A673 (cell line): ENCODE measurements around the gene SMARCC2. TPM values are rescaled to one million over a fixed set of nuclear protein-coding genes. Genes with fewer than 3 reads are reported as not detected.

Source experiments
- BruUV-seq: library from RNA; stranded (reverse); fragments of 400-500 nt; replicated peaks from 2 replicates; lab custom pipeline; 2021; lab: Mats Ljungman, UMichigan
- CTCF ChIA-PET: fragments of 300-600 bp; sonication (Branson Sonifier 250); formaldehyde crosslinking; loops from one replicate; lab custom pipeline; 2022; ENCODE audit warnings: antibody characterized with exemption; lab: Charles Lee
- POLR2A ChIA-PET: fragments of 300-600 bp; sonication (Branson Sonifier 250); formaldehyde crosslinking; loops from one replicate; lab custom pipeline; 2022; ENCODE audit warnings: antibody characterized with exemption; ENCODE audit not compliant: low non-redundant PET; lab: Charles Lee
- DNase-seq: peaks from one replicate; pipeline ENCODE4 v3.0.0-alpha.2; 2015; ENCODE audit warnings: low spot score
- H3K27ac ChIP-seq: fragments of 200-600 bp; sonication (generic); 2 replicates; pipeline ENCODE4 v1.5.1; 2016; ENCODE audit warnings: mixed run types, low read depth, mild to moderate bottlenecking, mixed read lengths, antibody characterized with exemption, low read length; ENCODE audit not compliant: poor library complexity, severe bottlenecking
- H3K27me3 ChIP-seq: fragments of 200-600 bp; sonication (generic); replicated peaks from 2 replicates; pipeline ENCODE4 v1.6.1; 2017; ENCODE audit warnings: mixed run types, low read depth, mild to moderate bottlenecking, mixed read lengths, antibody characterized with exemption, low read length; ENCODE audit not compliant: insufficient read depth, poor library complexity
- H3K36me3 ChIP-seq: fragments of 200-600 bp; sonication (generic); 2 replicates; pipeline ENCODE4 v1.6.1; 2016; ENCODE audit warnings: mixed run types, mild to moderate bottlenecking, mixed read lengths, antibody characterized with exemption, low read length; ENCODE audit not compliant: insufficient read depth, poor library complexity, severe bottlenecking
- H3K4me1 ChIP-seq: fragments of 200-600 bp; sonication (generic); 2 replicates; pipeline ENCODE4 v1.6.1; 2017; ENCODE audit warnings: mixed run types, mild to moderate bottlenecking, mixed read lengths, antibody characterized with exemption, low read length; ENCODE audit not compliant: insufficient read depth, poor library complexity, severe bottlenecking
- H3K4me3 ChIP-seq: fragments of 200-600 bp; sonication (generic); 2 replicates; pipeline ENCODE4 v1.5.1; 2016; ENCODE audit warnings: low read depth, mixed run types, mild to moderate bottlenecking, mixed read lengths, low read length; ENCODE audit not compliant: poor library complexity, severe bottlenecking
- H3K9me3 ChIP-seq: fragments of 200-600 bp; sonication (generic); 2 replicates; pipeline ENCODE4 v1.6.1; 2016; ENCODE audit warnings: mixed run types, low read depth, mild to moderate bottlenecking, mixed read lengths, antibody characterized with exemption, low read length; ENCODE audit not compliant: poor library complexity, severe bottlenecking
- CTCF ChIP-seq: fragments of 300-800, 200-600 bp; sonication (generic); conservative IDR thresholded peaks from 2 replicates; pipeline ENCODE4 v1.5.1; 2017; ENCODE audit warnings: low read depth, mild to moderate bottlenecking, antibody characterized with exemption, low read length, moderate library complexity, mixed read lengths
- EZH2 ChIP-seq: fragments of 200-600 bp; sonication (generic); IDR thresholded peaks from 2 replicates; pipeline ENCODE4 v1.6.1; 2017; ENCODE audit warnings: borderline replicate concordance, low read depth, mild to moderate bottlenecking, mixed read lengths, antibody characterized with exemption, low read length; ENCODE audit not compliant: poor library complexity, severe bottlenecking
- intact Hi-C: fragments of 100-400 bp; cut with micrococcal nuclease; formaldehyde crosslinking; loops from one replicate; pipeline ENCODE4 v1.10.0; 2022; ENCODE audit not compliant: unreplicated experiment
- total RNA-seq: library from RNA; stranded (reverse); gene quantifications from 2 replicates; pipeline ENCODE4 v1.2.3, GENCODE V29; 2021

The SMARCC2 gene
- total RNA-seq, 1 experiment from 2014 or later: 133 TPM

GRCh38 chr12:56130876-56131275 lies 58.4 kb downstream of the SMARCC2 start:
- Histone ChIP-seq H3K27me3 (no peaks in the 10 kb centered on the region), H3K36me3 (peaks cover 46% of the 10 kb centered on the region), H3K4me1 (peaks cover 17% of the 10 kb centered on the region), H3K4me3 (no peak overlapping the region), H3K9me3 (no peaks in the 10 kb centered on the region), H3K27ac (no peak overlapping the region)
- DNase-seq: no peak
- CTCF ChIA-PET: no interaction called here
- intact Hi-C loops: no loop called here
- TF ChIP-seq EZH2: no peak
- no peak for TF ChIP-seq CTCF
- BruUV-seq: no TSS peak
- POLR2A ChIA-PET: no interaction called here

- DNase-seq: no peak
- Histone ChIP-seq H3K4me1 (peaks cover 21% of the 10 kb centered on the region), H3K9me3 (no peaks in the 10 kb centered on the region), H3K27me3 (no peaks in the 10 kb centered on the region), H3K27ac (no peak overlapping the region), H3K4me3 (peak overlapping the region; percentile 72), H3K36me3 (peaks cover 42% of the 10 kb centered on the region)
- ChIA-PET CTCF (no interaction called here), POLR2A (no interaction called here)
- intact Hi-C loops: loop anchor here (2.0 kb wide), 1 partner anchor 27 kb away; no protein-coding TSS in a partner anchor
- TF ChIP-seq EZH2 (no peak), CTCF (no peak)
- BruUV-seq: no TSS peak
Measured at GRCh38 chr12:56129942-56130495, 59.3 kb downstream of the SMARCC2 start.

DNA sequence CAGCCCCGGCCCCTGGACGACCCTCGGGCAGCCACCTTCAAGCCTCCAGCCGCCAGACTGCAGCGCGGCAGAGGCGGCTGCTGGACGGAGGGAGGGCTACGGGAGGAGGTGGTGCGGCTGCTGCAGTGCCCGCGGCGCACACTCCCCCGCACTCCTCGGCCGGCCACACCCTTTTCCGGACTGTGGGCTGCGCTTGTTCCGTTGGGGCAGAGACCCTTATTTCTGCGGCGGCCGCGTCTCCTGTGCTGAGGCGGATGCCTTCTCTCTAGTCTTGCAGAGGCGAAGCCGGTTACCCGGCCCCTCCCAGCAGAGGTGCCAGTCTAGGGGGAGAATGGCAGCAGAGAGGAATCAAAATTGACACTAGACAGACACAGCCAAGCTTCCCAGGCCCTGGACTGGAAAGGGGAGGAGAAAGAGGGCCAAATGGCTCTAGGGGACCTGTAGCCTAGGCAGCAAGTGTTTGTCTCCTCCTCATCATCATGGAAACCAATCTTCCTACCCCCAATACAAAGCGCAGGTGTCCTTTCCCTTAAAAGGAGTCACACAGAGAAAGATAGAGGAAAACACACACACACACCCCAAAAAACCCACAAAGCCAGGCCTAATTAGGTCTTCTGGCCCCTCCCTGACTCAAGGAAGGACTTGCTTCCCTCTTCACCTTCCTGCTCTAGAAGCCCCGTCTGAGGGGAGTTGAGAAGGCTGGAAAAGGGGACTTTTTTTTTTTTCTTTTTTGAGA lies 59.9 kb downstream of the SMARCC2 start:
- intact Hi-C loops: loop anchor here (2.0 kb wide), 1 partner anchor 27 kb away; no protein-coding TSS in a partner anchor
- no TSS peak for BruUV-seq

More for the DNA sequence above, 59.9 kb downstream of the SMARCC2 start:
- TF ChIP-seq CTCF (no peak), EZH2 (no peak)
- DNase-seq: peak; percentile 67
- H3K36me3 ChIP-seq: peaks cover 37% of the 10 kb centered on the region
- ChIA-PET CTCF (interaction anchor here (0.7 kb wide), 1 partner anchor 60 kb away, joined by 3 read pairs; the partner anchor contains the start of gene SMARCC2), POLR2A (interaction anchor here (0.6 kb wide), 1 partner anchor 28 kb away, joined by 5 read pairs; no protein-coding TSS in a partner anchor)
- peak overlapping the region; percentile 74 for H3K27ac ChIP-seq
- H3K4me1 ChIP-seq: peaks cover 21% of the 10 kb centered on the region
- no peaks in the 10 kb centered on the region for H3K27me3 ChIP-seq
- H3K9me3 ChIP-seq: no peaks in the 10 kb centered on the region
- peak overlapping the region; percentile 72 for H3K4me3 ChIP-seq
